GF-D8 (cell line): ENCODE results near the gene ZNF865.
A peak's percentile ranks its signal among the peaks of the same experiment; 100 is the strongest.

Experiments used
- DNase-seq: peaks from one replicate; lab custom pipeline; 2025; lab: John Stamatoyannopoulos, UW

The ZNF865 gene

GRCh38 chr19:55644842-55645511 lies 39.5 kb downstream of the ZNF865 start:
- DNase-seq, result no peak

DNA sequence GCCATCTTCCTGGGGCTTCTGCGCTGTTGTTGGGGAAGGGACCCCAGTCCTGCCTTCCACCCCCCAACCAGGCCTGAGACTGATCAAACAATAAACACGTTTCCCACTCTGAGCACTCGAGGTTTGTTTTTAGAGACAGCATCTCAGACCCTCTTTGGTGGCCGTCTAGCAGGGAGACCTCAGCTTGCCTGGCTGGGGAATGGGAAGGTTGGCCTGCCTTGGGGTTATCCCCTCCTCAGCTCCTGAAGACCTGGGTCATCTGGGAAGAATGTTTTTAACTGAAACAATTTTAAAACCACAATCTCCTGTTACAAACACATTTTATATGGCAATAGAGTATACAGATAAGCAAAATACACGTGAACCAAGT lies 40.0 kb downstream of the ZNF865 start:
- no peak for DNase-seq

DNA sequence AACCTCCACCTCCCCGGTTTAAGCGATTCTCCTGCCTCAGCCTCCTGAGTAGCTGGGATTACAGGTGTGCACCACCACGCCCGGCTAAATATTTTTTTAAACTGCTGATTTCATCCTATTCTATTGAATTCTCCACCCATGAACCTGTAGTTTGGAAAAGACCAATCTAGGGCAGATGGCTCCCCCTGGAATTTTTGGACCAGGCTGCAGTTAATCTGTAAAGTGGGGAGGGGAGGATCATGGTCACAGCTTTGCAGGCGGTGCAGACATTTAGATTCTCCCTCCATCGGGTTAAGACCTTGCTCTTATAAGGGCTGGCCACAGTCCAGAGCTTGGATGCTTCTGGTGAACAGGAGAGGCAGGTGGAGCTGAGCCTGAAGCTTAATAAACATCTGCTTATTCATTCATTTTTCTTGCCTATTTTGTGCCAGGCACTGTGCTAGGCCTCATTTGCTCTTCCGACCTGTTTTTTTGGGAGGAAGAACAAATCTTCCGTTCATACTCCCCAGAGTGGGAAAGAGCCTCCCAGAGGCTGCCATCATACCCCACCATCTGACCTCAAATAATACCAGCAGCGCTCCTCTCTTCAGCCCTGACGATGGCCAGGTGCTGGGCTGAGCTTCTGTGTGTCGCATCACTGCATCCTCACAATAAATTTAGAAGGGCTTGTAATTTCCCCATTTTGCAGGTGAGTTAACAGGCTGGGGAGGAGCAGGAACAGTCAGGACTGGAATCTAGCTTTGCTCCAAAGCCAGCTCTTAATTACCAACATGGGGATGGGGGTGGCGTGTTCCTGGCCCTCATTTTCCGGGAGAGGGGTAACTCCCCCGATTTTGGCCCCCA lies 41.7 kb downstream of the ZNF865 start:
- DNase-seq, result no peak

- DNase-seq, result no peak
Measured at GRCh38 chr19:55647732-55648584, 42.5 kb downstream of the ZNF865 start, which contains the start of gene CCDC106. Gene CCDC106 (plus strand): TSS chr19:55648212. CDS start chr19:55649047, 835 bp downstream.

GRCh38 chr19:55648585-55649267 lies 43.3 kb downstream of the ZNF865 start:
- DNase-seq, result no peak

GRCh38 chr19:55649268-55650125 lies 44.0 kb downstream of the ZNF865 start:
- no peak for DNase-seq

- DNase-seq, result no peak
Measured at GRCh38 chr19:55650126-55650557, 44.7 kb downstream of the ZNF865 start.

DNA sequence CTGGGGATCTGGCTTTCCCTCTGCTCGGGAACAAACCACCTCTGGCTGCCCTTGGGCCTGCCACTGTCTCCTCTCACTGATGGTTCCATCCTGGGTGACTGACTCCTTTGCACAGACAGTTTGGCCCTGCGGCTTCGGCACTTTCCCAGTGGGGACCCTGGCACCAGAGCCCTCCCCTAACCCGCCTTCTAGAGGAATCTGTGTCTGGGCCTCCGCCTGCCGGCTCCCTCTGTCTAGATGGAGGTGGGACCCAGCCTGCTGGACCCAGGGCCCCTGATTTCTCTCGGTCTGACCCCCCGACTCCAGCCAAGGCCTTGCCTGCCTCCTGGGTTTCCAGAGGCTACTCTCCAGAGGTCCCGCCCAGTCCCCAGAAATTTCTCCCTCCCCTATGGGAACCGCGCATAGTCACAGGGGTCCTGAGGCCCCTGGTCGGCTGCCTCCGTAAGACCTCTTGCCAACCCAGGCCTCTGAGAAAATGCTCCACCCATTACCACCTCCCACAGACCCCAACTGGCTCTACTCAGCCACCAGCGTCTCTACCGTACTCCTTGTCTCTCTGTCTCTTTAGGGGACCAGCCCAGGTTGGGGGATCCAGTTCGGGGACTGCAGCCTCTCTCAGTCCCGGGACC lies 45.3 kb downstream of the ZNF865 start:
- no peak for DNase-seq

DNA sequence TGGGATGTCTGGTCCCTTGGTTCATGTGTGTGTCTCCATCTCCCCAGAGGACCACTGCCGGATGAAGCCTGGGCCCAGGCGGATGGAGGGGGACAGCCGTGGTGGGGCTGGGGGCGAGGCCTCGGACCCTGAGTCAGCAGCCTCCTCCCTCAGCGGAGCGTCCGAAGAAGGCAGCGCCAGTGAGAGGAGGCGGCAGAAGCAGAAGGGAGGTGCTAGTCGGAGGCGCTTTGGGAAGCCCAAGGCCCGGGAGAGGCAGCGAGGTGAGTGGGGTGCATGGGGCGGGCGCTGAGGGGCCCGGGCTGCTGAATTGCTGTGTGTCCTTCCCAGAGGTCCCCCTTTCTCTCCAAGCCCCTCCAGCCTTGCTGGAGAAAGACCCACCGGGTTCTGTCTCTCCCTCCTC lies 45.8 kb downstream of the ZNF865 start:
- DNase-seq, result no peak

DNA sequence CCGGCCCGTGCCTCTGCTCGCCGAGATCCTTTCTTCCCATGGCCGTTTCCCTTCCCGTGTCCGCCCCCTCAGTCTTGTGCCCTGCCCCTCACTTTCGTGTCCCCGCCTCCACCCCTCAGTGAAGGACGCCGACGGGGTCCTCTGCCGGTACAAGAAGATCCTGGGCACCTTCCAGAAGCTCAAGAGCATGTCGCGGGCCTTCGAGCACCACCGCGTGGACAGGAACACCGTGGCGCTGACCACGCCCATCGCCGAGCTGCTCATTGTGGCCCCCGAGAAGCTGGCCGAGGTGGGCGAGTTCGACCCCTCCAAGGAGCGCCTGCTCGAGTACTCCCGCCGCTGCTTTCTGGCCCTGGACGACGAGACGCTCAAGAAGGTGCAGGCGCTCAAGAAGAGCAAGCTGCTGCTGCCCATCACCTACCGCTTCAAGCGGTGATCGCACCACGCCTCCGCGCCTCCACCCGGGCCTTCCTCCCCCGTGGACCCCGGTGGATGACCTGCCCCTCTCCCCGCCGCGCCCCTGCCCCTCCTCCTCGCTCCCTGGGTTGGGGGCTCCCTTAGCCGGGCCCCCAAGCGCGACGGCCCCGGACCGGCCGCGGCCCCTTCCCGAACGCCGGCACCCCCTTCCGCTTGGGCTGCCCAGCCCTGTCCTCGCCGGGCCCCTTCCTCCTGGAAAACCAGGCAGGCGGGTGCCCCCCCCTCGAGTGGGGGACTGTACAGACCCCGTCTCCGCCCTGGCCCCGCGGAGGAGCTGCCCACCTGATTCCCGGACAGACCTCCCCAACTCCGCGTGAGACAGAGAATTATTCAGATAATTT lies 47.1 kb downstream of the ZNF865 start:
- no peak for DNase-seq

GRCh38 chr19:55653651-55654322 lies 48.3 kb downstream of the ZNF865 start:
- peak; percentile 92 for DNase-seq

- DNase-seq, result peak; percentile 96
Measured at GRCh38 chr19:55654323-55654867, 48.9 kb downstream of the ZNF865 start.

- peak; percentile 82 for DNase-seq
Measured at GRCh38 chr19:55654868-55655647, 49.6 kb downstream of the ZNF865 start, which contains the start of gene U2AF2. Gene U2AF2 (plus strand): TSS chr19:55655035. CDS start chr19:55655105, 70 bp downstream.

- DNase-seq, result no peak
Measured at GRCh38 chr19:55655648-55656040, 50.2 kb downstream of the ZNF865 start.

DNA sequence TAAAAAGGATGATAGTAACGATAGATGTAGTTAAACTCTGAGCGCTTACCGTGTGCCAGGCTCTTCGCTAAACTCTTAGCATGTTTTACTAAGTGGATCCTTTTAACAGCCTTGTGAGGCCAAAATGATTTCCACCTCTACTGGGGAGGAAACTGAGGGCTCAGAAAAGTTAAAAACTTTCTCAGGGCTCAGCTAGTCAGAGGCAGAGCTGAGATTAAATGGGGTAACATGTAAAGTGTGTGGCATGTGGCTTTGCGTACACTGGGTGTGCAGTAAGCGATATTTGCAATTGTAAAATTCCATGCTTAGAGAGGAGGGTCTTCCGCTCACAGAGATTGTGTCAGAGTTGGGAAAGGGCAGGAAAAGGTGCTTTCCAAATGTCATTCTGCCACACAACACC lies 51.1 kb downstream of the ZNF865 start:
- no peak for DNase-seq

- no peak for DNase-seq
Measured at GRCh38 chr19:55656988-55657747, 51.7 kb downstream of the ZNF865 start.
